ENCODE results near the gene ZNF215.

GRCh38 chr11:6911378-6911777, 14.8 kb upstream of the ZNF215 start:
- TF ChIP-seq CTCF (conservative IDR thresholded peaks at IDR 0.05 in 1 of 2, IDR thresholded peaks at IDR 0.05 in 1 of 2; ENCODE audit: extremely low read depth in 1 of 2, insufficient read depth in 1 of 2, low read depth in 1 of 2, low read length in 2 of 2), result no peak
- no peak for TF ChIP-seq EZH2 (IDR thresholded peaks at IDR 0.05; ENCODE audit: borderline replicate concordance, low read length)

Data from mammary epithelial cell (primary cell).